Measurements from ENCODE around the gene CRYGN. TPM values are rescaled to one million over a fixed set of nuclear protein-coding genes. Genes with fewer than 3 reads are reported as not detected.

The CRYGN gene
- total RNA-seq, 4 donors from 2014 or later, result 1.0 TPM; not detected in 3

DNA sequence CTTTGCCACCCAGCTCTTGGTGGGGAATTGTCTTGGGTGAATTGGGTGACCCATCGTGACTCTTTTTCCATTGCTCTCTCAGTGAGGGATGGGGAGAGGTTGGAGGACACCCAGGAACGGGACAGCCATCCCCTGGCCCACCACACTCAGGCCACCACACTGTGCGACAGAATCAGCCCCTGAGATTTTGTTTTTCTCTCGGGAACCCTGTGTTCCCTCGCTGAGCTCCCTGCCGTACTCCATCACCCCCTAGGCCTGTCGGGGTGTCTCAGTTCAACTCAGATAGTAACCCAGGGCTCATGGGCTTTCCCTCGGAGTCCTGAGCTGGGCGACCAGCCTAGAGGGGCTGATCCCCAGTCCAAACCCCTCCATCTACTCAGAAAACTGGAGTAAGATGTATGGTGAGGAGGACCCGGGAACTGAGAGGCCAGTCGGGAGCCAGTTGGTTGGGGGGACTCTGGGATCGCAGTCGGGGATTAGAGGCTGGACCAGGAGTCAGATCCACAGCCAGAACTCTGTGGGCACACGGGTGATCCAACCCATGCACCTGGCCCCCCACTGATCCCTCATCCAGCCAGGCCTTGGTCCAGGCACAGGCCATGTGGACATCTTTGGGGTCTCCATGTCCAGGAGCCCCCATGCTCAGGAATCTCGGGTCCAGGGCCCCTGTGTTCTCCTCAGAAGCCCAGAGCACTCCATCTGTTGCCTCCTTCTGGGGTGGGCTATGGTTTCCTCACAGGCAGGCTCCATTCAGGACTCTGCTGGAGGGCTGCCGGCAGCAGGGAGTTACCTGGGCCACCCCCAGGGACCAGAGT lies 9.3 kb downstream of the CRYGN start:
- ATAC-seq (ENCODE audit: low FRiP score), result no peak
- no peak for DNase-seq (ENCODE audit: low spot score)
- TF ChIP-seq CTCF (IDR thresholded peaks at IDR 0.05), result no peak

- ATAC-seq (ENCODE audit: low FRiP score) (no peak), DNase-seq (ENCODE audit: low spot score) (no peak)
- TF ChIP-seq CTCF (IDR thresholded peaks at IDR 0.05), result no peak
Observed at GRCh38 chr7:151429560-151430331, 10.2 kb downstream of the CRYGN start.

- no peak for TF ChIP-seq CTCF (IDR thresholded peaks at IDR 0.05)
- DNase-seq (ENCODE audit: low spot score) (no peak), ATAC-seq (ENCODE audit: low FRiP score) (no peak)
Observed at GRCh38 chr7:151429237-151429559, 10.7 kb downstream of the CRYGN start.

DNA sequence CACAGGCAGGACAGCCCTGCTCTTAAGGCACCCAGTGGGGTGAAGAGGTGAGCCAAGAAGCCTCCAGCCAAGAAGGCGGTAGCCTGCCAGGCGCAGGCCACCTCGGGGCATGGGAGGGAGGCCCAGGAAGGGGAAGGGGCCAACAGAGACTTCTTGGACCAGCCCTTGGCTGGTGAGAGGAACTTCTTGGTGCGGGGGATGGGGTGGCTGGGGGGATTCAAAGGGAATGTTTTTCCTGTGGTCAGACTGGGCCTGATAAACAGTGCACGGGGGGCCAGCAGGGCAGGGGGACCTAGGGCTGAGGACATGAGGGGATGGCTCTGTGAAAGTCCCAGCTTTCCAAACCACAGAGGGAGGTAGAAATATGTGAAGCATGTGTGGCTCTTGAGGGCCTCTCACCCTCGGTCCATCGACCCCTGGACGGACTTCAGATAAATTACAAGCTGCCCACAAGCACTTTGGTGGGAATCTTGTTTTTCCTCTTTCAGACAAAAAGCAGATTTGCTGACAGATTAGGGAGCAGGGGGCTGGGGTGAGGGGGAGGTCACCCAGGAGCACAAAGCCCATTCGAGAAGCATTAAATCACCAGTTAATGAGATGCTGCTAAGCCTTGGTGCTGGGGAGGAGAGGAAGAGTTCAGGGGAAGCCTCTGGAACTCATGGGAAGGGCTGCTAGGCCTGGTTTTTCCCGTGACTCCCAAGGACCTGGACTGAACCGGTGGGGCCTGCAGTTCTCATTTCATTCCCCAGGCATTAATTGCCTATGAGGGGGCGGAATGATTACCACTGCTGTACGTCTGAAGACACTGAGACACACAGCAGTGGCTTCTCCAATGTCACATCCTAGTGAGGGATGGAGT lies 11.3 kb downstream of the CRYGN start:
- TF ChIP-seq CTCF (IDR thresholded peaks at IDR 0.05), result no peak
- no peak for DNase-seq (ENCODE audit: low spot score)
- ATAC-seq (ENCODE audit: low FRiP score), result no peak

- ATAC-seq (ENCODE audit: low FRiP score) (no peak), DNase-seq (ENCODE audit: low spot score) (no peak)
- no peak for TF ChIP-seq CTCF (IDR thresholded peaks at IDR 0.05)
Observed at GRCh38 chr7:151427705-151428377, 12.1 kb downstream of the CRYGN start.

- no peak for TF ChIP-seq CTCF (IDR thresholded peaks at IDR 0.05)
- no peak for ATAC-seq (ENCODE audit: low FRiP score)
- no peak for DNase-seq (ENCODE audit: low spot score)
Observed at GRCh38 chr7:151426904-151427704, 12.8 kb downstream of the CRYGN start.
